HG02588 (cell line): ENCODE data around the gene LRP1B.

Experiments
- ATAC-seq: cut with Tn5 transposase; IDR thresholded peaks from one replicate; pipeline ENCODE4 v1.9.1; 2021; ENCODE audit warnings: mild to moderate bottlenecking, moderate library complexity; ENCODE audit not compliant: unreplicated experiment

The LRP1B gene

DNA sequence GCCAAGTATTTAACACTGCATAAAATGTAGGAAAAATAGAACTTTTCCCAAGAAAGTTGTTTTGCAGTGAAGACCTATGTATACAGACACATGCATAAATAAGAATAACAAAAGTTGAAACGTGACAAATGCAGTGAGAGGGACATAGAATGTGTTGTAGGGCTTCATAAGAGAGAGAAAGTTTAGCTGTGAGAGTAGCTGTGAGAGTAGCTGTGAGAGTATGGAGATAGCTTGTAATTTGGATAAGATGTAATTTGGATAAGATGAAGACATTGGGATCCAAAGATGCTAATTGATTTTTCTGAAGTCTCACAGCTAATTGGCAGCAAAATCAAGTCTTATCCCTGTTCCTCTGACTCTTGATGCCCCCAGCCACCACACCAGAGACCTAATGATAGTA, 170.9 kb downstream of the LRP1B start:
- no peak for ATAC-seq

DNA sequence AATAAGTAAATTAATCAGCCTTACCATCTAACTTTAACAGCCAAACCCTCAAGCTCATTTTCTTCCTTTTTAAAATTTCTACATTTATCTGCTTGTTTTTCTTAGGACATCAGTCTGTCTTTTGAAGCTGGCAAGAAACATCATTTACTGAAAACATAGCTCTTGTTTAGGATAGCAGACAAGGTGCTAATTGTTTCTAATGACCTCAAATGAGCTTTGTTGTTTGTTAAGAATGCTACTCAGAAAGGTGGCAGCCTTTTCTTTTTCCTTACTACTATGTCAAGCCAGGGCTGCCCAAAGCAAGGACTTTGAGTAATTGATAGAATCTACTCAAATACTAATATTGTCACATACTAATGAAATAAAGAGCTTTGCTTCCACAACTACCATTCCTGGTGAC, 171.8 kb downstream of the LRP1B start:
- no peak for ATAC-seq

DNA sequence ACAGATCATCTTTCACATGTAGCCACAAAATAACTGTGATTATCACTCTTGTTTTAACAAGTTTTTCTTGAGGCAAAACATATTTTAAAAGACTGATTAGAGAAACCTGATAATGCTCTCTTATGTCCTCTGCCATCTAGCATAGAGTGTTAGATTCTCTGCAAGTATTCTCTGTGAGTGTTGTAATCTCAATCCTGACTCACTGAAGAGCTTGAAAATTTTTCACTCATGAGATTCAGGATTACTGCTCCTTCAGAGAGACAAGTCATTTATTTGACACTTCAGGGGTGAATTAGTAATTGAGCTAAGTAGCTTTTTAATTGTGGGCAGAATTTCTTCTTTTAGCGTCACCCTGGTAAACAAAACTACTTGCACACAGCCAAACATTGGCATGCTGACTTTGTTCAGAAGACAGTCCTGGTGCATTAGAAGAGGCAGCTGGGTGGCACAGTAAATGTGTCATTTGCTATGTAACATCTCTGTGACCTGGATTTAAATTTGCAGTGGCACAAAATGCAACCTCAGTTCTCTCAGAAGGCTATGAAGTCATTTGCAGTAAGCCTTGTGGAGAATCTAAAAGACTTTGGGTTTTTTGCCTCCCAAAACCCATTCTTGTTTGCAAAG, 172.9 kb downstream of the LRP1B start:
- ATAC-seq, result no peak

DNA sequence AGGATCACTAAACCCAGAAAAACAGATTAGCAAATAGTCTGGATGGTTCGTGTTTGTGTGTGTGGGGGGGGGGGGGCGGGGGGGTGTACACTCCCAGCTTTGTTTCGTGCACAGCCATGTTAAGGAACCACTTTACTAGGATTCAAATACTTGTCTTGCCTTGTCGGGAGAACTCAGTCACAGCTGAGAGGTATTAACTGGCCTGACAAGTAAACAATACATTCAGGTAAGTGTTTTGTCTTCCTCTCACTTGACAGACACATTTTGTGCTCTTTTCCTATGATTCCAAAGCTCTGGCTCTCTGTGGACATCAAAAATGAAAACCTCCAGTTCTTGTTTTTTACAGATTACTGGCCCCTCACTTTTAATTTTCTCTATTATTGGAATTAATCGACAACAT, 173.5 kb downstream of the LRP1B start:
- ATAC-seq, result no peak

DNA sequence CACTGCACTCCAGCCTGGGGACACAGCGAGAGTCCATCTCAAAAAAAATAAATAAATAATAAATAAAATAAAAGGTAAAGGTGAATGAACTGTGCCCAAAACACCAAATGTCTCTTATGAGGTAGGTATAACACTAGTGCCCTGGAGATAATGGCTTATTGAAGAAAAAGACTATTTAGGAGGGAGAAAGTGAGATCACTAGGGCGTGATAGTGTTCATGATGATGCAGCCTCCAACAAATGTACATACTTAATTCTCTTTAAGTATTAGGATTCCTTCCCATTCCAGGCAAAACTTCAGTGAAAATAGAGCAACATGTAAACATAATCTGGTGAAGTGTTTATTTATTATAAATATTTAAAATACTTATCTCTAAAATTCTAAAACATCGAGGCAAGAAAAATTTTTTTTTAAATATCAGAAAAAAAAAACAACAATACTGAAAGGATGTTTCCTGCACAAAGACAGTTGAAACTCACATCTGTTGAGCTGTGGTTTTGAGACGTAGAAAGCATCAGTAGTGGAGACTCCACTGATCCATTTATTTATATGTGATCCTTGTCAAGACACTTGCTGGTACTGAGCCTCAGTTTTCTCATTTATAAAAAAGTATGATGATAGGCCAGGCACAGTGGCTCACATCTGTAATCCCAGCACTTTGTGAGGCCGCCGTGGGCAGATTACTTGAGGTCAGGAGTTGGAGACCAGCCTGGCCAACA, 183.3 kb downstream of the LRP1B start:
- ATAC-seq, result no peak

DNA sequence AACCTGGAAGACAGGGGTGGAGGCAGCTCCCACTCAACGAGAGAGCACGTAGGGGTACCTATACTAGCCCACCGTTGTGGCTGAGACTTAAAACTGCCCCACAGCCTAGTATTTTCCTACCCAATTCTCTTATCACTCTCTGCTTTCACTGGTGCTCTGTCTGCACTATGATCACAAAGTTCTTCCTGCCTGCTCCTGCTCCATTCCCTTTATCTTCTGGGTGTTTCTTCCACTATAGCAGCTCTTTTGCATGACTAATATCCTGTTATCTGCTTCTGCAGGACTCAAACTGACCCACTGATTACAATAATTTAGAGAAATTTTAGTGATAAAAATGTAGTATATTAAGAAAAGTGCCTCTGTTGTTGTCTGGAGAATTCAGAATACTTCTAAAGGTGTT, 184.8 kb downstream of the LRP1B start:
- no peak for ATAC-seq

DNA sequence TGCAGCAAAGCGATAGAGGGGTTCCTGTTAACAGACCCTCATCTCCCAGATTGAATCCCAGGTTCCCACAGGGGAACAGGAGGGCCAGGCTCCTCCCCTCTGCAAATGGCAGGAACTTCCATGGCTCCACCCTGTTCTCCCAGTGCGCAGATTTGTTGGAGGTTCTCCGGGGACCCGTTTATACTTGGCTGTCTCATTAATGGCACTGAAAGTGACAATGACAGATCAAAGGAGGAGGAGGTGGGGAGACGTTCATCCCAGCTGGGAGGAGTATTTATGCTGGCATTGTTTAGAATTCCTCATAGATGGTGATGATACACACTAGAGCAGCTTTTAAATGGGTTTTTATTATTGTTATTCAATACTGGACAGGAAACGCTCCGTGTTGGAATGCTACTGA, 186.9 kb downstream of the LRP1B start:
- ATAC-seq, result no peak

DNA sequence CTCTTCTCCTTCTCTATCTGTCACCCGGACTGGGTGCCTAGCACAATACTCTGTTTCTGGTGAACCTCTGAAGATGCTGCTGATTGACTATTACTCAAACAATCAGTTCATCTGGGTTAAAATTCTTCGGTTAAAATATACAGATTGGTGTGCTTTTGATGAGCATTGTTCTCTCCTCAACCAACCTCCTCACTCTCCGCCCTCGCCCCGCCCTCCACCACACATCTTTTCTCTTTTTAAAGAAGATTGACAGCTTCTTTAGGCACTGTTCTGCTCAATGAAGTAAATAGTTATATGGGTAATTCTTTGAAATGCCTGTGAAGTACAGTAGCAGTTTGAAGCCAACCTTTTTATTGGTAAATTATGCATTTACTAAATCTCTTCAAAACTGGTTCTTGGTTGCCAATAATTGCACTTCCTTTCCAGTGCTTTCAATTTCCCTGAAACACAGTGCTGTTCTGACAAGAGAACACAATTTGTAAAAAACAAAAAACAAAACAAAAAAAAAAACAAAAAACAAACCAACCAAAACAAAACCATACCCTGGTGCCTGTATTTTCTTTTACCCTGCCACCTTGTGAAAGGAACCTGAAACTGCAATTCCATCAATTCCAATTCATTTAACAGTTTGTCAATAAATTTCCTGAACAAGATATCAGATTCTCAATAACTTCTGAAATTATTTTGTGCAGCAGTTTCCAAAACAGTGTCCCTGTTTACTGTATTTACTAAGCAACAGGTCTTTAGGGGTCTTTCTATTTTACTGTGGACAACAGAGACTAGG, 188.6 kb downstream of the LRP1B start:
- no peak for ATAC-seq

DNA sequence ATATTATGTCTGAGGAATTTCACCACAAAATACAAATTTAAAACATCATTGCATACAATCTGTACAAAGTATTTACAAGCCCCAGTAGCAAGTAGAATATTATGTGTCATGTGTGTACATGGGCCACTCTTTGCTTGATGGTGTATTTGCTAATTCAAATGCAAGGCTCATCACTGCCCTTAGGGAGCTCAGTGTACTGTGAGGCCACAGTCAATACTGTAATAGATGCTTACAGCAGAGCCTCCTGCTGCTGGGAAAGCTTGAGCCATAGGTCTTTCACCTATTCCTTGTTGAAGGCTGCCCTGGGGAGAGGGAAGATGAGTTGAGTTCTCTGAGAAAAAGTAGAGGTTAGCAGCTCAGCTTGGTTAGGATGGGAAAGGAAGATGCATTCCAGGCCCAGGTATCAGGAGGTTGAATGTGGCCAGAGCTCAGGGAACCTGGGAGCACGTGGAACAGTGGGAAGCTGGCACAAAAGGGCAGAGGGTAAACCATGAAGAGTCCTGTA, 189.6 kb downstream of the LRP1B start:
- no peak for ATAC-seq

DNA sequence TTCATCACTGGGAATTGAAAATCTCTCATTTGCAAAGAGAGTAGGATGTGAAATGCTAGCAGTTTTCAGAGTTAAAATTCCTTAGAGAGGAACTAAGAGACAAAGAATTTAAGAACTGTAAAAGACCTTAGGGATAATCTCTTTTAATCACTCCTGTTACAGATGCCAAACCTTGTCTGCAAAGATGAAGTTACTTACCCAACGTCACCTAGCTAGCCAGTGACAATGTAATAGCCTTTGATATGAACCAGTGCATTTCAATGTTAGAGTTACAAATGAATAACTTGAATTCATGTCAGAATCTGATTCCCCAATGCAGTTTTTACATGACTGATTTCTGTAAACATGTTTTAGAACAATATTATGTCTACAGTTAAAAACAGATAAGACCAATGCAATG, 190.1 kb downstream of the LRP1B start:
- no peak for ATAC-seq

DNA sequence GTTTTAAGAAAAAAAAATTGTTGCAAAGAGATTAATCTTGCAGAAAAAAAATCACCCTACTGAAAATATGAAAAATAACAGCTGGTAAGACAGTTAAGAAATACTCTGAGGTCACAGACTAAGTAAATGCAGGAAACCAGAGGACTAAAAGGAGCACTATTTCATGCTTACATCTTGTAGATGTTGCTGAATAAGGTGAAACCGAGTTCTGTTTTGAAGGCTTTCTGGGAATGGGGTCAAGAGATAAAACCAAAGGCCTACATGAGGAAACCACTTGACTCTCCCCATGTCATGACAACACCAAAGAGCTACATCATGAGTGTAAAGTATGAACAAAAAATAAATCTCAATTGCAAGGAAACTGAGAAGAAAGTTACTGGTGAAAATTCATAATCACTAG, 197.6 kb downstream of the LRP1B start:
- no peak for ATAC-seq

DNA sequence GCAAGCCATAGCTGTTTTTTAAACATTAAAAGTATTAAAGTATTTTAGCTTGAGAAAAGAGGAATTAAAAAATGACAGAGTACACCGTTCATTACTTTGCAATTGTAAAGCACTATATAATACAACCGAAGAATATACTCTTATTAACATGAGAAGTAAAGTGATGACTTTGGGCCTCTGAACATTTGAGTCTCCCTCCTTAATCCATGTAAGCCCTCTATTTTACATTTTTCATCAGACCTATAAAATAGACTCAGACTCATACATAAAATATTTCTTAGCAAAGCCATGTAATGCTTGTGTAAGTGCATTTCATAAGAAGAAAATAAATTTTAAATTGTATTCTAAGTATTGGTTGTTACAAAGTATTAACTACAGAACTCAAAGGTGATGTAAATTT, 198.6 kb downstream of the LRP1B start:
- ATAC-seq, result no peak

DNA sequence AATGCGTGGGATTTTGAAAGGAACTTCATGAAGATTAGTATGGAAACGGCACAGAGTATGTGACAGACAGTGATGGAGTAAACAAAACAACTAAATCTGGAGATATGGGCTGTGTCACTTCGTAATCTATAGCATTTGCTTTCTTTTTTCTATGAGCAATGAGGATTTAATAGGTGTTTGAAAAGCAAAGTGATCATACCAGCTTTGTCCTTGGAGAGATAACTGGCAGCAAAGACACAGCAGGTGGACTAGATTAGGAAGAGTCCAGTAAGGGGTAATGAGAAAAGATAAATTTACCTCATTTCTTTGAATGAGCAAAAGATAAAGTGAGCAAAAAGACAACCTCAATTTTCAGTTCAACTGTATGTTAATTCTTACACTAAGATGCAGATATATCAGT, 199.0 kb downstream of the LRP1B start:
- no peak for ATAC-seq

DNA sequence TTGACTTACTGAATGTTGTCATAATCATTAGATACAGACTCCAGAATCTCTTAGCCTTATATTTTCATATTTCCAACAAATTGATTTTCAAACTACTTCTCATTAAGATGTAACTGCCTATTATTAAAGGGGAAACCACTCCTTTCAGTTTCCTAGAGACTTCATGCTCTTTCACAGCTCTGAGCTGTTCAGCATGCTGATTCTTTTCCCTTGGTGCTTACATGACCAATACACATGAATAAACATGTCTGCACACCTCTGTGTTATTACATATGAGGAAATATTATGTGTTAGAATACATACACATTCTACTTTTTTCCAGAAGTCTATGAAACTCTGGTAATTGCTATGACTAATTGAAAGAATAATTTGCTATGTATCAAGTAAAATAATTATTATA, 200.0 kb downstream of the LRP1B start:
- no peak for ATAC-seq

DNA sequence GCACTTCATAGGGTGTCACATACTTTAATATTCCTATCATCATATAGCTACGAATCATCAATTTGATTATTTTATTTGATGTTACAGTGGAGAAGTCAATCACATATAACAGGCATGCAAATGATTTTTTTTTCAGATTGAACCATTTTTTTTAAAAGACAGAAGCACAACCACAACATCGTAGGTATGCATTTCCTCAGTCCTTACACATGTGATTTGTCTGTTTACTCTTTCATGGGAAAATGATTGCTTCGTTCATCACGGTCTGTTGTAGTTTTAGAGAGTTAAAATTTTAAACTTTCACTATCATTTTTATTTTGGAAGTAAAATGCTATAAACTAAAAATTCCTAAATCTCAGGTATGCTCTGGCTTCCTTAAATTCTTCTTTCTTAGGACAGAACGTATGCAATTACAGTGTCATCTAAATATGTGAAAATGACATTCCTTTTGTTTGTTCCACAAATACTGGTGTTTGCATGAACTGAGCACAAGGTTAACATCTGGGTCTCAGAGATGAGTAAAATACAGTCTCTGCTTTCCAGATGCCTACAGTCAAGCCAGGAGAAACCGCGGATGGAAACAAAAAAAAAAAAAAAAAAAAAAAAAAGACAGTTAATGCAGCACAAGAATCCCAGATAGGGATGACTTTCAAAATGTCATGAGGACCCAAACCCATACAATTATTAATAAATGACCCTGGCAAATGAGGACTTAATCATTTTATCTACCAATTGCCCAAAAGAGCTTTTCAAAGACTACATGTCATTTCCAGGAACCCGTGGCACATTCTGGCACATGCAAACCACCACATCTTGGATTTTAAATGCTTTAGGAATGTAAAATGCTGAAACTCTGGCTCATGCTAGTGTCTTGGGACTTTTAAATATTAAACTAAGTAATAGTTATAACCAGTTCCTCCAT, 201.2 kb downstream of the LRP1B start:
- no peak for ATAC-seq

DNA sequence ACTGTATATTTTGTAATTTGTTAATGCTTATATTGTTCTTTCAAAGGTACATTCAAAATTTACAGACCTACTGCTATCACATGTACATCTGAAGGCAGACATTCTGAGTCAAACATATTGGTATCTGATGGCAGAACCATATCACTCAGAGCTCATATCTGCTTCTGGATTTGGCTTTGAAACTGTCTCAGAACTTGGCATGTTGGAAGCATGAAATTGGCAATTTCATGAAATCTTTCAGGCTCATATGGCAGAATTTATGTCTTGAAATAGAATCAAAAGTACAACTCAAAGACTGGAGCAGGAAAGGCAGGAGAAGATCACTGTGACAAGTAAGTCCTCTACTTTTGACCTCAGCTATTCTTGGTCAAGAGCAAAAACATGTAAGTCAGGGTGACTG, 202.3 kb downstream of the LRP1B start:
- no peak for ATAC-seq

DNA sequence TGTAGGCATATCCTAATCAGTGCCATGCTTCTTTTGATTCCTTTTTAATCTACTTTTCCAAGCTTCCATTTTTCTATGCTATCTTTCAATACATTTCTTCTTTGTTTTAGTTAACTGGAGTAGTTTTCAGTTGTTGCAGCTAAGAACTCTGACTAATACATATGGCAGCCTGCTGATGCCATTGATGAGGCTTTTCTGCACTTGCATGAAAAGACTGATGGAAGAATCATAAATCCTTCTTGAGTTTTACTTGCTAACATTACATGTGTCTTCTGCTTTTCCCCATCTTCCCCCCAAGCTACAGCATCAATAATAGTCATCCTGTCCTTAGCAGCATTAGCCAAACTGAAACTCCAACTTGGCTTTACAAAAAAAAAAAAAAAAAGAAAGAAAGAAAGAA, 203.3 kb downstream of the LRP1B start:
- ATAC-seq, result no peak

DNA sequence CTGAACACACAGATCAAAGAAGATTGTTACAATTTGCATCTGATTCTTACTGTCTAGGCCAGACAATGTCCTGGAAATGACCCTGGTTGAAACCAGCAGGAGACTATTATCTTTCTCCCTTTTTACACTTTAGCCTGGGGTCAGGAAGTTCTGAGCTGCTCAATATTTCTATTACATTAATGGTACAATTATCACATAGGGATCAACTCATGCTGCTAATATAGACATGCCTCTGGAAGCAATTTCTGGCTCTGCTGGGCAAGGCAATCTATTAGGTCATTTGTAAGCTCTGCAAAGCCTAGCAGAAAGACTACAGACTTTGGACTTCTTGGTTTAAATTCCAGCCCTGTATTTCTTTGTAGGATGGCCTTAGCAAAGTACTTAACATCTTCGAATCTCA, 205.3 kb downstream of the LRP1B start:
- no peak for ATAC-seq

DNA sequence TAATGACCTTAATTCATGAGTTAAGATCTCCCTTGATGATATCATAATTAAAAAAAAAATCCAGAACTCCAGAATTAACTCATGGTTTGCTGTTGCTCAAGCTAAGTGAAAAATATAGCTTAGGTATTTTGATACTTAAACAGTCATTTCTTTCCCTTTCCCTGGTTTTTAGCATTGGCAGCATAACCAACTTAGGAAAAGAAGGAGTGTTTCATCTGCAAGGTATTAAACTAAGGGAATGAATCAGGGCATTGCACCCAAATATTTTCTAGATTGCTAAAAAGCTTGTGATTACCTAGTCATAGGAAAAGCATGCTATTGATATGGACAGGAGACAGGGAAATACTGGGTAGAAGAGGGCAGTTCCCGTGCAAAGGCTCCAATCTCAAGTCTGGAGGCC, 207.2 kb downstream of the LRP1B start:
- no peak for ATAC-seq

DNA sequence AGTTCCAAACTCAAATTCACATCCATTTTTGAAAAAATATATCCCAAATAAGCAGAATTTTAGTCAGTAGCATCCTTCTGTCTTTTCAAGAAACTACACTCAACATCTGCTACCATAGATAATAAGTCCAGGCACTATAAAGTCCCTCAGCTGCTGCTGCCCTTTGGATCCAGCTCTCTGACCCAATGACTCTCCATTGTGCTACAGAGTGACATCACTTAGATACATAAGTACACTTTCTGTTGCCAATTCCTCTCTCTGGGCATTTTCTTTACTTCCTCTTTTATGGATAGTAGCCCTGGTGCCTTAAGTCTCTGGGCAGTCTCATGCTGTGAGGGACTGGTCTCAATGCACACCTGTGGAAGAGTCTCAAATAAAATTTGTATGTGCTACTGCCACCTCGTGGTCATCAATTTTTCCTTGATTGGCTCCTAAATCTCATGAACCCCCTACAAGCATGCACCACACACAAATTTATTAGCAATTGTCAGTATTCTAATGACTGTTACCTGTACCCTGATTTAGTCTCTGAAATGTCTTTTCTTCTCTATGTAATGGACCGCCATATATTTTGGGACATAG, 219.2 kb downstream of the LRP1B start:
- ATAC-seq, result no peak

DNA sequence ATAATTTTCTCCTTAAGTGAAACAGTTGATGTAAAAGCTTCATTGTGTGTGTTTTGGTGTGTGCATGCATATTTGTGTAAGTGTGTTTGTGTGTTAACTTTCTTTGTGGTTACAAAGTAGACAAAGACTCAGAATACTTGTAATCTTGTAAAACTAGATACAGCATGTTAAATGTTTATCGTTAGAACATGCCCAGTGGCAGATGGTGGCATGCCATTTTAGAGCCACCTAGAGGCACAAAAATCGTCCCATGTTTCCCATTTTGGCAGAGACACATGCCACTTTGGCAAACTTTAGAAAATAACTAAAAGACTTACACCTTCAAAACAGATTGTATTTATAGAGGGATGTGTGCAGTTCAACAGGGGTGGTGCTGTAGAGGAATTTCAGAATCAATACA, 224.1 kb downstream of the LRP1B start:
- ATAC-seq, result no peak
